Measurements from ENCODE around the gene ALDH6A1. TPM values are rescaled to one million over a fixed set of nuclear protein-coding genes. Genes with fewer than 3 reads are reported as not detected.

Gene ALDH6A1
- total and polyA plus RNA-seq, 2 of the 8 experiments (the other 6 are each of a cell fraction or from before 2014, with no cell fraction given) = 12.1 to 28.7 TPM

DNA sequence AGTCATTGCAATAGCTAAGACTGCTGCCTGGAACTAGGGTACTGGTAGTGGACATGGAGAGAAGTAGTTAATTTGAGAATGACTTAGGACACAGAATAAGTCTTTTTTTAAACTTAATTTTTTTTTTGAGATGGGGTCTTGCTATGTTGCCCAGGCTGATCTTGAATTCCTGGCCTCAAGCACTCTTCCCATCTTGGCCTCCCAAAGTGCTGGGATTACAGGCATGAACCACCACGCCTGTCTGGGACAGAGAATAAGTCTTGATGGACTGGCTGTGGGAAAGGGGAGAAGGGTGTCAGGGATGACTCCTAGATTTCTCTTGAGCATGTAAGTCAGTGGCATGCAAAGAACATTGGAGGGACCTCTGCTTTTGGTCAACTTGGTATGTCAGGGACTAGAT, 43.4 kb upstream of the ALDH6A1 start:
- no peaks in the 10 kb centered on the region; a peak in 1 of 8 replicates for H3K36me3 ChIP-seq (ENCODE audit: control insufficient read depth in 2 of 4, insufficient read depth in 4 of 4, low read length in 3 of 4)
- no peak overlapping the region for H3K18ac ChIP-seq (ENCODE audit: extremely low read depth, low read length)
- no peak overlapping the region for H4K5ac ChIP-seq (ENCODE audit: insufficient read length, low read depth, low read length)
- H3K27me3 ChIP-seq (replicated peaks in 1 of 4; ENCODE audit: control insufficient read depth in 3 of 4, extremely low read depth in 1 of 4, insufficient read depth in 3 of 4, low read length in 3 of 4) = no peaks in the 10 kb centered on the region
- H2BK12ac ChIP-seq (ENCODE audit: low read depth, low read length) = no peak overlapping the region
- H3K9ac ChIP-seq (replicated peaks in 1 of 4; ENCODE audit: extremely low read depth in 1 of 4, low read depth in 3 of 4, low read length in 3 of 4) = no peak overlapping the region
- H4K20me1 ChIP-seq (replicated peaks in 1 of 2; ENCODE audit: control insufficient read depth in 1 of 2, insufficient read depth in 2 of 2, low read length in 2 of 2) = no peaks in the 10 kb centered on the region
- no peaks in the 10 kb centered on the region for H3K79me2 ChIP-seq (ENCODE audit: control insufficient read depth in 1 of 2, insufficient read depth in 2 of 2, low read length in 2 of 2)
- H3K27ac ChIP-seq (ENCODE audit: low read depth, low read length) = no peak overlapping the region
- no peak overlapping the region for H2AK5ac ChIP-seq (ENCODE audit: low read depth, low read length)
- H2BK120ac ChIP-seq (replicated peaks; ENCODE audit: low read depth, low read length) = no peak overlapping the region
- no peak overlapping the region for H3K14ac ChIP-seq (ENCODE audit: insufficient read length)
- H3K9me3 ChIP-seq (ENCODE audit: insufficient read depth in 2 of 2, low read depth in 1 of 2, low read length in 1 of 2) = no peaks in the 10 kb centered on the region
- no peak for DNase-seq (ENCODE audit: low read depth in 1 of 2, low spot score in 2 of 2)
- H3K23ac ChIP-seq (ENCODE audit: insufficient read length) = no peak overlapping the region
- no peak for FAIRE-seq
- H3K23me2 ChIP-seq (ENCODE audit: low read depth, low read length) = no peaks in the 10 kb centered on the region
- H2BK15ac ChIP-seq (ENCODE audit: low read length) = no peak overlapping the region
- no peak overlapping the region for H3K4me2 ChIP-seq (ENCODE audit: insufficient read depth in 1 of 2, low read depth in 2 of 2, low read length in 2 of 2)
- H2AFZ ChIP-seq (ENCODE audit: low read length) = no peak overlapping the region
- CTCF ChIA-PET (ENCODE audit: partially characterized antibody) = interaction anchor here (1.0 to 1.6 kb wide), 4 partner anchors 10 to 22 kb away, joined by 3 to 6 read pairs (median 3); no protein-coding TSS in a partner anchor
- H4K8ac ChIP-seq (ENCODE audit: extremely low read depth, insufficient read depth, low read length) = no peak overlapping the region
- TF ChIP-seq SP4 (IDR thresholded peaks at IDR 0.05; ENCODE audit: low read length) = no peak
- TF ChIP-seq RAD21 (IDR thresholded peaks at IDR 0.05 in 1 of 2, conservative IDR thresholded peaks at IDR 0.05 in 1 of 2; ENCODE audit: low read depth in 2 of 2, low read length in 2 of 2) = no peak
- no peak for TF ChIP-seq SUZ12 (IDR thresholded peaks at IDR 0.05; ENCODE audit: low read length)
- TF ChIP-seq TAF1 (IDR thresholded peaks at IDR 0.05; ENCODE audit: low read depth, low read length) = no peak
- TF ChIP-seq CTBP2 (IDR thresholded peaks at IDR 0.05; ENCODE audit: borderline replicate concordance, insufficient read depth, insufficient read length, low read length) = no peak
- TF ChIP-seq CREB1 (IDR thresholded peaks at IDR 0.05) = no peak
- no peak for TF ChIP-seq SP2 (IDR thresholded peaks at IDR 0.05; ENCODE audit: low read length)
- TF ChIP-seq HDAC2 (IDR thresholded peaks at IDR 0.05; ENCODE audit: borderline replicate concordance in 1 of 2, low read depth in 2 of 2, low read length in 2 of 2) = no peak
- no peak for TF ChIP-seq CTCF (IDR thresholded peaks at IDR 0.05; ENCODE audit: control extremely low read depth in 1 of 3, insufficient read depth in 1 of 3, low read depth in 1 of 3, low read length in 3 of 3)
- H3K56ac ChIP-seq (replicated peaks; ENCODE audit: insufficient read length, low read depth, low read length) = no peak overlapping the region
- no peaks in the 10 kb centered on the region for H3K79me1 ChIP-seq (ENCODE audit: low read depth, low read length)
- H3K4me3 ChIP-seq (ENCODE audit: extremely low read depth in 1 of 4, insufficient read depth in 2 of 4, low read depth in 3 of 4, low read length in 4 of 4) = no peak overlapping the region
- no peaks in the 10 kb centered on the region for H3K4me1 ChIP-seq (replicated peaks in 1 of 4; ENCODE audit: control insufficient read depth in 3 of 4, insufficient read depth in 4 of 4, low read length in 3 of 4)
- H4K91ac ChIP-seq (replicated peaks; ENCODE audit: insufficient read length, low read length) = no peak overlapping the region
- POLR2A ChIA-PET (ENCODE audit: partially characterized antibody) = interaction anchor here (1.2 to 2.0 kb wide), 2 partner anchors 9 to 10 kb away, joined by 3 to 5 read pairs; no protein-coding TSS in a partner anchor
- H2BK20ac ChIP-seq (ENCODE audit: low read length) = no peak overlapping the region
- H2BK5ac ChIP-seq (ENCODE audit: low read depth, low read length) = no peak overlapping the region
- 93% methylated on average over 1 of the region's 1 CpG; no CpG with 5 or more reads in 1 of the 2 experiments for WGBS, 2 experiments (ENCODE audit: extremely low coverage in 1 of 2, insufficient coverage in 1 of 2, insufficient read length in 1 of 2, insufficient replicate concordance in 2 of 2, low coverage in 1 of 2, low lambda C conversion rate in 2 of 2, missing lambda C conversion rate in 1 of 2)
- H3K4ac ChIP-seq (replicated peaks; ENCODE audit: insufficient read length, low read depth, low read length) = no peak overlapping the region
